Neural crest cell (in vitro differentiated cells): ENCODE results near the gene ANKRD28. TPM values are rescaled to one million over a fixed set of nuclear protein-coding genes. Genes with fewer than 3 reads are reported as not detected.

Source experiments
- DNase-seq: peaks from one replicate; pipeline ENCODE4 v3.0.0; 2021; ENCODE audit warnings: low read depth, mixed read lengths, low spot score
- H3K27ac Mint-ChIP-seq: one replicate; pipeline ENCODE4 v1.8.0; 2021; ENCODE audit warnings: mild to moderate bottlenecking, mixed read lengths; ENCODE audit not compliant: unreplicated experiment
- H3K27me3 Mint-ChIP-seq: 2 replicates; pipeline ENCODE4 v1.8.0; 2021; ENCODE audit warnings: low read depth, mild to moderate bottlenecking, mixed read lengths
- H3K36me3 Mint-ChIP-seq: 2 replicates; pipeline ENCODE4 v1.8.0; 2021; ENCODE audit warnings: low read depth, mild to moderate bottlenecking, mixed read lengths
- H3K4me1 Mint-ChIP-seq: 2 replicates; pipeline ENCODE4 v1.8.0; 2021; ENCODE audit warnings: mixed read lengths
- H3K4me3 Mint-ChIP-seq: one replicate; pipeline ENCODE4 v1.8.0; 2021; ENCODE audit warnings: mild to moderate bottlenecking, mixed read lengths
- H3K9me3 Mint-ChIP-seq: 2 replicates; pipeline ENCODE4 v1.8.0; 2021; ENCODE audit warnings: mixed read lengths
- CTCF ChIP-seq: fragments of 200-600 bp; sonication (generic); conservative IDR thresholded peaks from 2 replicates; pipeline ENCODE4 v1.5.0; 2021; ENCODE audit warnings: antibody characterized with exemption, mild to moderate bottlenecking
- total RNA-seq: library from RNA; stranded (reverse); gene quantifications from 2 replicates; pipeline ENCODE4 v1.2.1, GENCODE V29; 2021

ANKRD28 gene
- total RNA-seq, 1 donor from 2014 or later, result 34.6 TPM

GRCh38 chr3:15690748-15691147 is 107.0 kb downstream of the ANKRD28 start:
- H3K27me3 Mint-ChIP-seq, result no peaks in the 10 kb centered on the region
- no peak for DNase-seq
- H3K36me3 Mint-ChIP-seq, result peaks cover 9% of the 10 kb centered on the region
- no peaks in the 10 kb centered on the region for H3K9me3 Mint-ChIP-seq
- H3K4me3 Mint-ChIP-seq, result no peak overlapping the region
- TF ChIP-seq CTCF, result no peak
- peaks cover 48% of the 10 kb centered on the region for H3K4me1 Mint-ChIP-seq
- H3K27ac Mint-ChIP-seq, result peak overlapping the region; percentile 10

DNA sequence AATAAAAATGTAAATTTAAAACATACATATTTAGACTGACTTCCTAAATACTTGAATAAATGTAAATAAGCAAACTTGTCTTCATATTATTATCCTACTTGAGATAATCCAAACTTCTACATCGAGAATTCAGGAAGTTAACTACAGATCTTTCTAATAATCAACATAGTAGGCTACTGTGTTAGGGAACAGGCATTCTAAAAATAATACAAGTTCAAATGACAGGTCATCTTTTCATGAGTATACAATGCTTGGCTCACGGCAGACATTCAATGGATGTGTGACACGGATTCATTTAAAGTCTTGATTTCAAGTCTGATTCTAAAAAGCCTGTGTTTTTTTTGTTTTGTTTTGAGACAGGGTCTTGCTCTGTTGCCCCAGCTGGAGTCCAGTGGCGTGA is 107.5 kb downstream of the ANKRD28 start:
- no peaks in the 10 kb centered on the region for H3K27me3 Mint-ChIP-seq
- no peak overlapping the region for H3K4me3 Mint-ChIP-seq
- peaks cover 9% of the 10 kb centered on the region for H3K36me3 Mint-ChIP-seq
- H3K9me3 Mint-ChIP-seq, result no peaks in the 10 kb centered on the region
- H3K4me1 Mint-ChIP-seq, result peaks cover 43% of the 10 kb centered on the region
- peak overlapping the region; percentile 45 for H3K27ac Mint-ChIP-seq
- DNase-seq, result no peak
- TF ChIP-seq CTCF, result no peak

DNA sequence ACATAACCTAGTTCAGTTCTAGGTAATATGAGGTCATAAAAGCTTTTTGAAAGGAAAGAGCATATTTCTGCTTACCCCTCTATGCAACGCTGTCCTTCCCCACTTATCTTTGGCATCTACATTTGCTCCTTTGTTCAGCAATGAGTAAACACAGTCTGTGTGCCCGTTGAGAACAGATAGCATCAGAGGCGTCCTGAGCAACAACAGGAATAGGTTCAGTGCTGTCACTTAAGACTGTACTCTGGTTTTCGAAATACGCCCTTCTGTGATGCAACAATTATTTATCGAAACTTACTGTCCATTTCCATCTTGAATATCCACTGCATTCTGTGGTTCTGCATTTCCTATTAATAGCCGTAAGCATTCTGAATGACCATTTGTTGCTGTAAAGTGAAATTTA is 111.9 kb downstream of the ANKRD28 start:
- Mint-ChIP-seq H3K9me3 (no peaks in the 10 kb centered on the region), H3K27me3 (no peaks in the 10 kb centered on the region), H3K4me3 (no peak overlapping the region), H3K4me1 (peaks cover 33% of the 10 kb centered on the region), H3K27ac (no peak overlapping the region), H3K36me3 (peaks cover 12% of the 10 kb centered on the region)
- no peak for DNase-seq
- no peak for TF ChIP-seq CTCF

DNA sequence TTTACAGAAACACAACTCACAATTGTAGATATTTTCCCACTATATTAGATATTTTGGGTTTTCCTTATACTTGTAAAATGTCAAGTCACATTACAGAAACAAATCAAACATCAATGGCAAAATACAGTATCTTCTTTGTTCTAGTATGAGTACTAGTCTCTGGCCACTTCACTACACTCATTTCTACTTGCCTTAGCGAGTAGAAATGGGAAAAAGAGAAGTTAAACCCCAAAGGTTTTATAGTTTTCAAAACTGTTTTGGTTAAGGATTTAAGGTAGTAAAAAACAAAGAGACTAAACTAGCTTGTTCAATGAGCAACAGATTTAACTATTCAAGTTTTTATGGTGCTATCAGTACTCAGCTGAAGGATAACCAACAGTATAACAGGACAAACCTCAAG is 114.5 kb downstream of the ANKRD28 start:
- no peaks in the 10 kb centered on the region for H3K27me3 Mint-ChIP-seq
- peaks cover 16% of the 10 kb centered on the region for H3K4me1 Mint-ChIP-seq
- H3K4me3 Mint-ChIP-seq, result peak overlapping the region; percentile 4
- H3K36me3 Mint-ChIP-seq, result peaks cover 5% of the 10 kb centered on the region
- no peak for TF ChIP-seq CTCF
- H3K27ac Mint-ChIP-seq, result peak overlapping the region; percentile 82
- DNase-seq, result no peak
- no peaks in the 10 kb centered on the region for H3K9me3 Mint-ChIP-seq

GRCh38 chr3:15682561-15683185 is 115.1 kb downstream of the ANKRD28 start:
- H3K4me3 Mint-ChIP-seq, result peak overlapping the region; percentile 4

More at GRCh38 chr3:15682561-15683185, 115.1 kb downstream of the ANKRD28 start:
- peaks cover 4% of the 10 kb centered on the region for H3K36me3 Mint-ChIP-seq
- H3K27ac Mint-ChIP-seq, result peak overlapping the region; percentile 82
- TF ChIP-seq CTCF, result no peak
- no peaks in the 10 kb centered on the region for H3K27me3 Mint-ChIP-seq
- H3K9me3 Mint-ChIP-seq, result no peaks in the 10 kb centered on the region
- H3K4me1 Mint-ChIP-seq, result peaks cover 15% of the 10 kb centered on the region
- DNase-seq, result no peak
